Activated T-cell treated with anti-CD3 and anti-CD28 coated beads, Interleukin-2, amount 50 U/mL, for 1 hour (primary cell): ENCODE measurements around the gene MRGPRX4.

Experiments
- DNase-seq: peaks from one replicate; pipeline ENCODE4 v3.0.0-alpha.2; 2020

Gene MRGPRX4

DNA sequence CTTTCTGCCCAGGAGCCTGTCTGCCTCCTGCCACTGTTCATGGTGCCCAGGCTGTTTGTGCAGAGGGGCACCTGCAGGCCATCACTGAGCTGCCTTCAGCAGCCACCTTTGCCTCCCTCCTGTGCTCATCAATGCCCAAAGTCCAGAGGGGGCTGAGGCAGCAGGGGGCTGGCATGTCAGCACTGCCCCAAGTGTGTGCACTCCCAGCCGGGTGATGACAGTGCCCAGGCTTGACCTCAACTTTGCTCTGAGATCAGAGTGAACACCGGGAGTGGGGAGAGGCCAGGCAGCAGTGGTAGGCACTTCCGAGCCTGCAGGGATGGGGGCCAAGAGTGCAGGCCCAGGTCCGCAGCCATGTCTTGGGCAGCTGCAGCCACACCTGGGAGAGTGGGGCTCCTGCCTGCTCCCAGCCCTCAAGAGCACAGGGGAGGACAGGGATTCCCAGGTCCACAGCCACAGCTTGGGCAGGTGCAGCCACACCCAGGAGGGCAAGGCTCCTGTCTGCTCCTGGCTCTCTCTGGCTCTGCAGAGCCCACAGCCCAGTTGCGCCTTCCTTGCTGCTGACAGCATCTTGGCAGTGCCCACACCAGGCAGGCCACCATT lies 48.7 kb downstream of the MRGPRX4 start:
- no peak for DNase-seq

DNA sequence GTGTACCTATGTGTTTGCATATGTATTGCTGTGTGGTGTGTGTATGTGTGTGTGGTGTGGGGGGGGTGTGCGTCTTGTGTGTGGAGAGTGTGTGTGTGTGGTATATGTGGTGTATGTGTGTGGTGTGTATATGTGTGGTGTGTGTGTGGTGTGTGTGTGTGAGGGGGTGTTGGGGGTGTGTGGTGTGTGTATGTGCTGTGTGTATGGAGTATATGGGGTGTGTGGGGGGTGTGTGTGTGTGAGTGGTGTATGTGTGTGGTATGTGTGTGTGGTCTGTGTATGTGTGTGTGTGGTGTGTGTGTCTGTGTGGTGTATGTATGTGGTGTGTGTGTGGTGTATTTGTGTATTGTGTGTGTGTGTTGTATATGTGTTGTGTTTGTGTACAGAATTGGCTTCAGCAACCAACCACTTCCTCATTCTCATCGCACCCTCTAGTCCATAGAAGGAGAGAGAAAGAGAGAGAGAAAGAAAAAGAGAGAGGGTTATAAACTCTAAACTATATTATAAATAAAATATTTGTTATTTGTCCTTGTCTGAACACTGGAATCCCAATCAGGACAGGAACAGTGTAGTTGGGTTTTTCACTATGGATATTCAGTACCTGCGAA lies 50.3 kb downstream of the MRGPRX4 start:
- no peak for DNase-seq
